Right lobe of liver (tissue), 6 donors: ENCODE results near the gene CEP55. TPM values are rescaled to one million over a fixed set of nuclear protein-coding genes. Genes with fewer than 3 reads are reported as not detected.
"Not testable (repeated sequence)": the region's sequence is repeated elsewhere in the genome, so short reads cannot be mapped to it uniquely, and the experiment has no call there.

ENCODE experiments used
- ATAC-seq, 4 donors: fragments of 200-7000 bp; cut with Tn5 transposase; one replicate each; pipeline ENCODE4 v1.9.1; 2020; ENCODE audit warnings: mild to moderate bottlenecking in 4 of 4, moderate library complexity in 4 of 4
- DNase-seq, 3 donors: peaks; one replicate each; pipeline ENCODE4 v3.0.0-alpha.2; 2020
- H3K27ac ChIP-seq, 3 donors: fragments of 200-600 bp; one replicate each; pipeline ENCODE4 v1.8.0; 2022
- H3K27me3 ChIP-seq, 2 donors: fragments of 200-600 bp; one replicate each; pipeline ENCODE4 v1.8.0; 2022
- H3K36me3 ChIP-seq, 4 donors: fragments of 200-600 bp; sonication (generic) in 1 of 4; one replicate each; pipeline versions ENCODE4 v1.5.1 to v1.8.0; 2017 to 2022; ENCODE audit warnings: control low read depth in 1 of 4
- H3K4me1 ChIP-seq, 4 donors: fragments of 200-600 bp; sonication (generic) in 1 of 4; one replicate each; pipeline versions ENCODE4 v1.5.1 to v1.8.0; 2017 to 2022; ENCODE audit warnings: control low read depth in 1 of 4
- H3K4me3 ChIP-seq, 3 donors: fragments of 200-600 bp; one replicate each; pipeline ENCODE4 v1.8.0; 2022
- H3K9me3 ChIP-seq, 4 donors: fragments of 200-600 bp; sonication (generic) in 1 of 4; one replicate each; pipeline versions ENCODE4 v1.5.1 to v1.8.0; 2017 to 2022; ENCODE audit warnings: control low read depth in 1 of 4
- CTCF ChIP-seq, 4 donors: fragments of 200-600 bp in 3 of 4; fragments of 450-650 bp in 1 of 4; IDR thresholded peaks; one replicate each; pipeline versions ENCODE4 v1.5.1 to v1.8.0; 2016 to 2022; ENCODE audit warnings: antibody characterized with exemption in 4 of 4, mild to moderate bottlenecking in 2 of 4
- POLR2A ChIP-seq: fragments of 450-650 bp; IDR thresholded peaks from one replicate; pipeline ENCODE4 v1.6.1; 2017; ENCODE audit warnings: antibody characterized with exemption, mild to moderate bottlenecking
- WGBS: methylation state at CpG from one replicate; pipeline ENCODE4 v1.1.6; 2018; ENCODE audit warnings: low coverage, low lambda C conversion rate; ENCODE audit not compliant: insufficient coverage; ENCODE audit errors: missing lambda C conversion rate; 5-methylcytosine and 5-hydroxymethylcytosine counted together
- intact Hi-C, 2 donors: fragments of 100-400 bp; cut with DNase I; formaldehyde crosslinking; loops; one replicate each; pipeline versions ENCODE4 v1.11.2 to v1.14.1; 2022
- total RNA-seq, 6 experiments: library from RNA; depleted of rRNA in 2 of 6; stranded (reverse); fragments of >200 nt in 2 of 6; fragmentation: NEBNext Ultra II Directional in 3 of 6; extraction: Animal tissue kit (Norgen Biotek cat#: 25700) in 3 of 6; gene quantifications; one replicate each; pipeline versions ENCODE4 v1.1.0 to v1.2.4, GENCODE V29; 2016 to 2023
- donor health status: DM: no; HTN: yes; CAD: no.
- donor health status: DM: no; HTN: no; CAD: no.
- donor health status: DM: no; HTN: no; CAD: no.
- donor health status: DM: no; HTN: yes; CAD: no.
- donor health status: DM: no; HTN: yes; CAD: no.

CEP55 gene
- total RNA-seq, 6 experiments from 2014 or later = 0.16 to 0.56 (median 0.43) TPM; not detected in 1

- intact Hi-C loops = no loop called here
- no peak for TF ChIP-seq CTCF (IDR thresholded peaks at IDR 0.05)
- no peak for TF ChIP-seq POLR2A
- Histone ChIP-seq H3K27ac (no peak overlapping the region), H3K9me3 (no peaks in the 10 kb centered on the region), H3K27me3 (no peaks in the 10 kb centered on the region), H3K4me1 (no peaks in the 10 kb centered on the region), H3K36me3 (no peaks in the 10 kb centered on the region), H3K4me3 (no peak overlapping the region)
- ATAC-seq (no peak), DNase-seq (no peak)
- no CpG with 5 or more reads among the region's 5 CpGs for WGBS
Observed at GRCh38 chr10:93535293-93535692, 38.9 kb downstream of the CEP55 start.

- DNase-seq, H3K4me1 ChIP-seq, H3K27me3 ChIP-seq, H3K36me3 ChIP-seq, H3K27ac ChIP-seq, intact Hi-C loops, H3K9me3 ChIP-seq, ATAC-seq, H3K4me3 ChIP-seq: not testable (repeated sequence)
- WGBS = 97% methylated on average over 4 of the region's 4 CpGs
Observed at GRCh38 chr10:93540871-93541270, 44.5 kb downstream of the CEP55 start.

- Histone ChIP-seq H3K4me3 (peak overlapping the region; percentile 20 to 35 (median 26)), H3K36me3 (no peaks in the 10 kb centered on the region), H3K27ac (no peak overlapping the region), H3K27me3 (no peaks in the 10 kb centered on the region), H3K9me3 (no peaks in the 10 kb centered on the region), H3K4me1 (peaks cover 0 to 6% (median 2%) of the 10 kb centered on the region in 4 donors)
- no peak for TF ChIP-seq POLR2A
- peak; percentile 66 to 91 (median 84) for TF ChIP-seq CTCF (IDR thresholded peaks at IDR 0.05)
- WGBS = 36% methylated on average over 21 of the region's 23 CpGs
- peak; percentile 96 to 98 (median 97) for ATAC-seq
- peak; percentile 47 to 65 (median 54) for DNase-seq
- intact Hi-C loops = no loop called here
Observed at GRCh38 chr10:93541402-93542357, 45.3 kb downstream of the CEP55 start.

GRCh38 chr10:93542358-93542791, 46.0 kb downstream of the CEP55 start:
- no peaks in the 10 kb centered on the region for H3K9me3 ChIP-seq
- peaks cover 0 to 6% (median 2%) of the 10 kb centered on the region in 4 donors for H3K4me1 ChIP-seq
- no peak overlapping the region for H3K27ac ChIP-seq
- no peaks in the 10 kb centered on the region for H3K36me3 ChIP-seq
- ATAC-seq (peak; percentile 78 to 87 (median 84)), DNase-seq (peak; percentile 56 to 74 (median 68))
- no peak for TF ChIP-seq POLR2A
- TF ChIP-seq CTCF (IDR thresholded peaks at IDR 0.05) = no peak
- peak overlapping the region; percentile 20 to 35 (median 26) for H3K4me3 ChIP-seq
- no peaks in the 10 kb centered on the region for H3K27me3 ChIP-seq
- WGBS = 12% methylated on average over 9 of the region's 10 CpGs
- intact Hi-C loops = no loop called here

GRCh38 chr10:93546995-93547394, 50.6 kb downstream of the CEP55 start:
- DNase-seq, intact Hi-C loops: not testable (repeated sequence)

More at GRCh38 chr10:93546995-93547394, 50.6 kb downstream of the CEP55 start:
- not testable (repeated sequence) for H3K4me1 ChIP-seq, H3K27me3 ChIP-seq, ATAC-seq, H3K36me3 ChIP-seq, H3K4me3 ChIP-seq, H3K27ac ChIP-seq, H3K9me3 ChIP-seq
- WGBS = 91% methylated on average over 4 of the region's 8 CpGs
